ENCODE data around the gene ODAD2.

GRCh38 chr10:27844223-27844622 lies 154.7 kb downstream of the ODAD2 start:
- TF ChIP-seq, protein P1, sequence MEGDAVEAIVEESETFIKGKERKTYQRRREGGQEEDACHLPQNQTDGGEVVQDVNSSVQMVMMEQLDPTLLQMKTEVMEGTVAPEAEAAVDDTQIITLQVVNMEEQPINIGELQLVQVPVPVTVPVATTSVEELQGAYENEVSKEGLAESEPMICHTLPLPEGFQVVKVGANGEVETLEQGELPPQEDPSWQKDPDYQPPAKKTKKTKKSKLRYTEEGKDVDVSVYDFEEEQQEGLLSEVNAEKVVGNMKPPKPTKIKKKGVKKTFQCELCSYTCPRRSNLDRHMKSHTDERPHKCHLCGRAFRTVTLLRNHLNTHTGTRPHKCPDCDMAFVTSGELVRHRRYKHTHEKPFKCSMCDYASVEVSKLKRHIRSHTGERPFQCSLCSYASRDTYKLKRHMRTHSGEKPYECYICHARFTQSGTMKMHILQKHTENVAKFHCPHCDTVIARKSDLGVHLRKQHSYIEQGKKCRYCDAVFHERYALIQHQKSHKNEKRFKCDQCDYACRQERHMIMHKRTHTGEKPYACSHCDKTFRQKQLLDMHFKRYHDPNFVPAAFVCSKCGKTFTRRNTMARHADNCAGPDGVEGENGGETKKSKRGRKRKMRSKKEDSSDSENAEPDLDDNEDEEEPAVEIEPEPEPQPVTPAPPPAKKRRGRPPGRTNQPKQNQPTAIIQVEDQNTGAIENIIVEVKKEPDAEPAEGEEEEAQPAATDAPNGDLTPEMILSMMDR (IDR thresholded peaks at IDR 0.05; ENCODE audit: borderline replicate concordance, extremely low read depth, low read length, poor library complexity, severe bottlenecking), result no peak
- TF ChIP-seq EZH2 (IDR thresholded peaks at IDR 0.05; ENCODE audit: borderline replicate concordance, low read depth, low read length, severe bottlenecking), result no peak

All from DND-41 (cell line).